A549 (cell line): Measurements from ENCODE around the gene PPP1R37. TPM values are rescaled to one million over a fixed set of nuclear protein-coding genes. Genes with fewer than 3 reads are reported as not detected.

Source experiments
- ATAC-seq, 2 experiments: fragments of 200-7000 bp in 1 of 2; fragments of >200 bp in 1 of 2; cut with Nextera tagmentation in 1 of 2; cut with Tn5 transposase in 1 of 2; 3 replicates each; pipeline versions ENCODE4 v1.8.0 to v1.9.1; 2018 to 2020; ENCODE audit warnings: mild to moderate bottlenecking in 1 of 2, moderate library complexity in 1 of 2
- CTCF ChIA-PET: fragments of 300-600 bp; sonication (Branson Sonifier 250); formaldehyde crosslinking; extraction: SDS; loops from one replicate; lab custom pipeline; 2021; ENCODE audit warnings: antibody characterized with exemption, inconsistent platforms; lab: Yijun Ruan, JAX
- POLR2A ChIA-PET: fragments of 350-600 bp; formaldehyde crosslinking; extraction: SDS; loops from one replicate; lab custom pipeline; 2021; ENCODE audit warnings: antibody characterized with exemption, inconsistent platforms; lab: Yijun Ruan, JAX
- DNase-seq, 2 experiments: peaks; one replicate each; pipeline versions ENCODE4 v3.0.0 to v3.0.0-alpha.2; 2011 to 2016; ENCODE audit warnings: low read depth in 1 of 2, low spot score in 1 of 2
- FAIRE-seq: peaks from 2 replicates; lab custom pipeline; 2011; peaks lifted over from hg19 to GRCh38; lab: Jason Lieb, UNC
- H3K27ac ChIP-seq, 2 experiments: fragments of >200 bp; sonication (Bioruptor Twin); formaldehyde crosslinking; 3 replicates each; pipeline ENCODE4 v1.5.1; 2016 to 2017
- H3K4me1 ChIP-seq: fragments of >200 bp; sonication (Bioruptor Twin); formaldehyde crosslinking; 3 replicates; pipeline ENCODE4 v1.6.1; 2016
- H3K4me2 ChIP-seq: fragments of >200 bp; sonication (Bioruptor Twin); formaldehyde crosslinking; 3 replicates; pipeline ENCODE4 v1.6.1; 2016
- H3K4me3 ChIP-seq: fragments of >200 bp; sonication (Bioruptor Twin); formaldehyde crosslinking; 3 replicates; pipeline ENCODE4 v1.5.1; 2016
- H3K9me3 ChIP-seq: fragments of >200 bp; sonication (Bioruptor Twin); formaldehyde crosslinking; 3 replicates; pipeline ENCODE4 v1.6.1; 2016
- BHLHE40 ChIP-seq: IDR thresholded peaks from 2 replicates; pipeline ENCODE4 v1.6.1; 2012; ENCODE audit warnings: low read depth, low read length, inconsistent platforms
- CBX2 ChIP-seq: fragments of 200-600 bp; sonication (generic); IDR thresholded peaks from 2 replicates; pipeline ENCODE4 v1.6.1; 2016; ENCODE audit warnings: low read depth, mild to moderate bottlenecking, borderline replicate concordance
- EP300 ChIP-seq, 2 experiments: fragments of >200 bp; sonication (Bioruptor Twin); formaldehyde crosslinking; IDR thresholded peaks; 2 replicates in 1 of 2; 3 replicates in 1 of 2; pipeline ENCODE4 v1.6.1; 2016 to 2017
- FOSB ChIP-seq: fragments of 250-450 bp; sonication (Bioruptor Pico); IDR thresholded peaks from 2 replicates; pipeline ENCODE4 v1.5.0; 2020; ENCODE audit warnings: mild to moderate bottlenecking, moderate library complexity
- FOSL2 ChIP-seq, 2 experiments: fragments of 450-650 bp in 1 of 2; fragments of >200 bp in 1 of 2; sonication (Bioruptor Twin) in 1 of 2; formaldehyde crosslinking; IDR thresholded peaks; 2 replicates each; pipeline versions ENCODE4 v1.5.0 to v1.6.1; 2016 to 2020; ENCODE audit warnings: mild to moderate bottlenecking in 1 of 2, moderate library complexity in 1 of 2
- GATA3 ChIP-seq: IDR thresholded peaks from 2 replicates; pipeline ENCODE4 v1.6.1; 2012; ENCODE audit warnings: borderline replicate concordance
- HDAC2 ChIP-seq: fragments of 200-600 bp; sonication (generic); IDR thresholded peaks from 2 replicates; pipeline ENCODE4 v1.6.1; 2016
- HOXA7 ChIP-seq: fragments of 250-450 bp; sonication (Bioruptor Pico); IDR thresholded peaks from 2 replicates; pipeline ENCODE4 v1.5.0; 2020; ENCODE audit warnings: mild to moderate bottlenecking, moderate library complexity
- HOXB5 ChIP-seq: fragments of 250-450 bp; sonication (Bioruptor Pico); IDR thresholded peaks from 2 replicates; pipeline ENCODE4 v1.5.0; 2020; ENCODE audit warnings: mild to moderate bottlenecking, moderate library complexity
- KDM1A ChIP-seq: fragments of 200-600 bp; sonication (generic); IDR thresholded peaks from 2 replicates; pipeline ENCODE4 v1.6.1; 2016; ENCODE audit warnings: low read depth, mild to moderate bottlenecking
- MAZ ChIP-seq: fragments of 150-350 bp; IDR thresholded peaks from 2 replicates; pipeline ENCODE4 v1.6.1; 2014; ENCODE audit warnings: antibody characterized with exemption, low read depth, low read length, borderline replicate concordance
- POLR2A ChIP-seq: IDR thresholded peaks from 2 replicates; pipeline ENCODE4 v1.6.1; 2012; ENCODE audit warnings: mild to moderate bottlenecking, low read length
- RAD21 ChIP-seq, 2 experiments: fragments of >200 bp in 1 of 2; sonication (Bioruptor Twin) in 1 of 2; formaldehyde crosslinking in 1 of 2; IDR thresholded peaks in 1 of 2; conservative IDR thresholded peaks in 1 of 2; 2 replicates in 1 of 2; 3 replicates in 1 of 2; pipeline ENCODE4 v1.6.1; 2012 to 2018; ENCODE audit warnings: inconsistent platforms in 1 of 2
- RARB ChIP-seq: fragments of 250-450 bp; sonication (Bioruptor Pico); IDR thresholded peaks from 2 replicates; pipeline ENCODE4 v1.8.0; 2021; ENCODE audit warnings: mild to moderate bottlenecking, moderate library complexity
- RCOR1 ChIP-seq: fragments of 150-350 bp; IDR thresholded peaks from 2 replicates; pipeline ENCODE4 v1.6.1; 2014; ENCODE audit warnings: antibody characterized with exemption, low read length, low read depth
- SMC3 ChIP-seq: fragments of >200 bp; sonication (Bioruptor Twin); formaldehyde crosslinking; IDR thresholded peaks from 3 replicates; pipeline ENCODE4 v1.6.1; 2018; ENCODE audit warnings: inconsistent platforms
- TP53 ChIP-seq: fragments of 250-450 bp; sonication (Bioruptor Pico); IDR thresholded peaks from 2 replicates; pipeline ENCODE4 v1.5.0; 2021; ENCODE audit warnings: mild to moderate bottlenecking, moderate library complexity
- USF2 ChIP-seq: fragments of 450-650 bp; IDR thresholded peaks from 2 replicates; pipeline ENCODE4 v1.6.1; 2014; ENCODE audit warnings: antibody characterized with exemption
- ZSCAN20 ChIP-seq: fragments of 250-450 bp; sonication (Bioruptor Pico); IDR thresholded peaks from 2 replicates; pipeline ENCODE4 v1.8.0; 2022; ENCODE audit warnings: mild to moderate bottlenecking, moderate library complexity
- WGBS: methylation state at CpG from one replicate; pipeline ENCODE4 v1.1.6; 2017; ENCODE audit errors: missing lambda C conversion rate; 5-methylcytosine and 5-hydroxymethylcytosine counted together
- polyA plus RNA-seq, 4 experiments: library from polyadenylated mRNA; depleted of rRNA in 3 of 4; stranded (reverse); fragments of >200 nt; fragmentation: RNase III in 1 of 4; extraction: RNeasy Plus Mini Kit Qiagen cat#74134 plus additional on column Dnase treatment in 1 of 4; gene quantifications; 2 replicates in 3 of 4; 3 replicates in 1 of 4; pipeline ENCODE4 v1.2.3, GENCODE V29; 2011 to 2017
- TF ChIP-seq, protein P1 (sequence below): IDR thresholded peaks from 2 replicates; pipeline ENCODE4 v1.6.1; 2012; ENCODE audit warnings: low read depth, borderline replicate concordance
- TF ChIP-seq, protein P2 (sequence below): fragments of 250-450 bp; sonication (Bioruptor Pico); IDR thresholded peaks from 2 replicates; pipeline ENCODE4 v1.5.0; 2021; ENCODE audit warnings: mild to moderate bottlenecking, moderate library complexity, borderline replicate concordance
- TF ChIP-seq, protein P3 (sequence below): fragments of >200 bp; sonication (Bioruptor Twin); formaldehyde crosslinking; IDR thresholded peaks from 3 replicates; pipeline ENCODE4 v1.5.1; 2016
- TF ChIP-seq, protein P4 (sequence below): IDR thresholded peaks from 2 replicates; pipeline ENCODE4 v1.6.1; 2012

PPP1R37 gene
- polyA plus RNA-seq, 2 of the 4 experiments (the other 2 are of a cell fraction), result 9.1 to 21.8 TPM

DNA sequence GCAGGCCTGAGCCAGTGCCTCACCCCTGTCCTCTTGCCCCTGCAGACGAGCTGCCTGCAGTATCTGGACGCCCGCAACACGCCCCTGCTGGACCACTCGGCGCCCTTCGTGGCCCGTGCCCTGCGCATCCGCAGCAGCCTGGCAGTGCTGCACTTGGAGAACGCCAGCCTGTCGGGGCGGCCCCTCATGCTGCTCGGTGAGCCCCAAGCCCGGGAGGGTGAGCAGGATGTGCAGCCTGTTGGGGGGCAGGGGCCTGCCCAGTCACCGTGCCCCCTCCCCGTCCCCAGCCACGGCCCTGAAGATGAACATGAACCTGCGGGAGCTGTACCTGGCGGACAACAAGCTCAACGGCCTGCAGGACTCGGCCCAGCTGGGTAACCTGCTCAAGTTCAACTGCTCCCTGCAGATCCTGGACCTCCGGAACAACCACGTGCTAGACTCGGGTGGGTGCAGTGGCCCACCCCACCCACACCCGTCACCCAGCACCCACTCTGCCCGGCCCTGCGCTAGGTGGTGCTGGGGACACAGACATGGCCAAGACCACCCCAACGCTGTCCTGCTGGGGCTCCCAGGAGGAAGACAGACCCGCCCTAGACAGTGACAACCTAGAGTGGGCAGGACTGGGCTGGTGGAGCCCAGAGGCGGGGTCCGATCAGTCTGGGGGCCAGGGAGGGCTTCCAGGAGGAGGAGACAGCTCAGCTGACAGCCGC lies 49.2 kb downstream of the PPP1R37 start:
- no peak overlapping the region for H3K4me3 ChIP-seq
- H3K4me2 ChIP-seq, result no peak overlapping the region
- 89% methylated on average over 29 of the region's 33 CpGs for WGBS
- DNase-seq (no peak), ATAC-seq (no peak), FAIRE-seq (no peak)
- no peaks in the 10 kb centered on the region for H3K9me3 ChIP-seq
- POLR2A ChIA-PET, result no interaction called here
- CTCF ChIA-PET, result interaction anchor here (1.6 to 3.2 kb wide), 5 partner anchors 8 to 30 kb away, joined by 3 to 16 read pairs (median 7); no protein-coding TSS in a partner anchor
- no peaks in the 10 kb centered on the region for H3K4me1 ChIP-seq
- H3K27ac ChIP-seq, result no peak overlapping the region
- TF ChIP-seq EP300 (IDR thresholded peaks at IDR 0.05), result no peak
- TF ChIP-seq, protein P1, sequence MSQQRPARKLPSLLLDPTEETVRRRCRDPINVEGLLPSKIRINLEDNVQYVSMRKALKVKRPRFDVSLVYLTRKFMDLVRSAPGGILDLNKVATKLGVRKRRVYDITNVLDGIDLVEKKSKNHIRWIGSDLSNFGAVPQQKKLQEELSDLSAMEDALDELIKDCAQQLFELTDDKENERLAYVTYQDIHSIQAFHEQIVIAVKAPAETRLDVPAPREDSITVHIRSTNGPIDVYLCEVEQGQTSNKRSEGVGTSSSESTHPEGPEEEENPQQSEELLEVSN, result no peak
- TF ChIP-seq RCOR1, result no peak
- no peak for TF ChIP-seq FOSL2 (IDR thresholded peaks at IDR 0.05)
- TF ChIP-seq FOSL2 (CRISPR knock-in tag; IDR thresholded peaks at IDR 0.05), result no peak
- no peak for TF ChIP-seq GATA3
- no peak for TF ChIP-seq HOXA7
- TF ChIP-seq, protein P2, sequence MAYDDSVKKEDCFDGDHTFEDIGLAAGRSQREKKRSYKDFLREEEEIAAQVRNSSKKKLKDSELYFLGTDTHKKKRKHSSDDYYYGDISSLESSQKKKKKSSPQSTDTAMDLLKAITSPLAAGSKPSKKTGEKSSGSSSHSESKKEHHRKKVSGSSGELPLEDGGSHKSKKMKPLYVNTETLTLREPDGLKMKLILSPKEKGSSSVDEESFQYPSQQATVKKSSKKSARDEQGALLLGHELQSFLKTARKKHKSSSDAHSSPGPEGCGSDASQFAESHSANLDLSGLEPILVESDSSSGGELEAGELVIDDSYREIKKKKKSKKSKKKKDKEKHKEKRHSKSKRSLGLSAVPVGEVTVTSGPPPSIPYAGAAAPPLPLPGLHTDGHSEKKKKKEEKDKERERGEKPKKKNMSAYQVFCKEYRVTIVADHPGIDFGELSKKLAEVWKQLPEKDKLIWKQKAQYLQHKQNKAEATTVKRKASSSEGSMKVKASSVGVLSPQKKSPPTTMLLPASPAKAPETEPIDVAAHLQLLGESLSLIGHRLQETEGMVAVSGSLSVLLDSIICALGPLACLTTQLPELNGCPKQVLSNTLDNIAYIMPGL (CRISPR knock-in tag), result no peak
- no peak for TF ChIP-seq BHLHE40
- no peak for TF ChIP-seq CBX2
- no peak for TF ChIP-seq SMC3
- TF ChIP-seq MAZ, result no peak
- no peak for TF ChIP-seq FOSB (CRISPR knock-in tag)
- TF ChIP-seq RAD21 (conservative IDR thresholded peaks at IDR 0.05 in 1 of 2, IDR thresholded peaks at IDR 0.05 in 1 of 2), result no peak

- ATAC-seq, result no peak
- 79% methylated on average over 9 of the region's 9 CpGs for WGBS
- POLR2A ChIA-PET, result no interaction called here
- TF ChIP-seq GATA3 (no peak), USF2 (no peak), TP53 (CRISPR knock-in tag) (no peak), MAZ (no peak), ZSCAN20 (no peak), HOXB5 (CRISPR knock-in tag) (no peak), RARB (CRISPR knock-in tag) (no peak), HDAC2 (no peak), POLR2A (no peak), KDM1A (no peak)
- TF ChIP-seq, protein P3, sequence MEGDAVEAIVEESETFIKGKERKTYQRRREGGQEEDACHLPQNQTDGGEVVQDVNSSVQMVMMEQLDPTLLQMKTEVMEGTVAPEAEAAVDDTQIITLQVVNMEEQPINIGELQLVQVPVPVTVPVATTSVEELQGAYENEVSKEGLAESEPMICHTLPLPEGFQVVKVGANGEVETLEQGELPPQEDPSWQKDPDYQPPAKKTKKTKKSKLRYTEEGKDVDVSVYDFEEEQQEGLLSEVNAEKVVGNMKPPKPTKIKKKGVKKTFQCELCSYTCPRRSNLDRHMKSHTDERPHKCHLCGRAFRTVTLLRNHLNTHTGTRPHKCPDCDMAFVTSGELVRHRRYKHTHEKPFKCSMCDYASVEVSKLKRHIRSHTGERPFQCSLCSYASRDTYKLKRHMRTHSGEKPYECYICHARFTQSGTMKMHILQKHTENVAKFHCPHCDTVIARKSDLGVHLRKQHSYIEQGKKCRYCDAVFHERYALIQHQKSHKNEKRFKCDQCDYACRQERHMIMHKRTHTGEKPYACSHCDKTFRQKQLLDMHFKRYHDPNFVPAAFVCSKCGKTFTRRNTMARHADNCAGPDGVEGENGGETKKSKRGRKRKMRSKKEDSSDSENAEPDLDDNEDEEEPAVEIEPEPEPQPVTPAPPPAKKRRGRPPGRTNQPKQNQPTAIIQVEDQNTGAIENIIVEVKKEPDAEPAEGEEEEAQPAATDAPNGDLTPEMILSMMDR, result no peak
- TF ChIP-seq, protein P4, sequence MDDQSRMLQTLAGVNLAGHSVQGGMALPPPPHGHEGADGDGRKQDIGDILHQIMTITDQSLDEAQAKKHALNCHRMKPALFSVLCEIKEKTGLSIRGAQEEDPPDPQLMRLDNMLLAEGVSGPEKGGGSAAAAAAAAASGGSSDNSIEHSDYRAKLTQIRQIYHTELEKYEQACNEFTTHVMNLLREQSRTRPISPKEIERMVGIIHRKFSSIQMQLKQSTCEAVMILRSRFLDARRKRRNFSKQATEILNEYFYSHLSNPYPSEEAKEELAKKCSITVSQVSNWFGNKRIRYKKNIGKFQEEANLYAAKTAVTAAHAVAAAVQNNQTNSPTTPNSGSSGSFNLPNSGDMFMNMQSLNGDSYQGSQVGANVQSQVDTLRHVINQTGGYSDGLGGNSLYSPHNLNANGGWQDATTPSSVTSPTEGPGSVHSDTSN, result no peak
- TF ChIP-seq, all 56 proteins: peak for 0
- FAIRE-seq (no peak), DNase-seq (no peak)
- Histone ChIP-seq H3K9me3 (no peaks in the 10 kb centered on the region), H3K4me3 (no peak overlapping the region), H3K4me1 (no peaks in the 10 kb centered on the region), H3K27ac (no peak overlapping the region), H3K4me2 (no peak overlapping the region)
- CTCF ChIA-PET, result interaction anchor here (1.3 to 3.2 kb wide), 9 partner anchors 7 to 40 kb away, joined by 3 to 16 read pairs (median 5); no protein-coding TSS in a partner anchor
Observed at GRCh38 chr19:45142726-45143110, 49.7 kb downstream of the PPP1R37 start.
